Activated CD4-positive, CD25-positive, alpha-beta regulatory T cell (primary cell): ENCODE results near the gene EMP3.
"Not testable (repeated sequence)": the region's sequence is repeated elsewhere in the genome, so short reads cannot be mapped to it uniquely, and the experiment has no call there.

ENCODE experiments used
- DNase-seq, 4 experiments: peaks; one replicate each; lab custom pipeline; 2025; lab: John Stamatoyannopoulos, UW

EMP3 gene

DNA sequence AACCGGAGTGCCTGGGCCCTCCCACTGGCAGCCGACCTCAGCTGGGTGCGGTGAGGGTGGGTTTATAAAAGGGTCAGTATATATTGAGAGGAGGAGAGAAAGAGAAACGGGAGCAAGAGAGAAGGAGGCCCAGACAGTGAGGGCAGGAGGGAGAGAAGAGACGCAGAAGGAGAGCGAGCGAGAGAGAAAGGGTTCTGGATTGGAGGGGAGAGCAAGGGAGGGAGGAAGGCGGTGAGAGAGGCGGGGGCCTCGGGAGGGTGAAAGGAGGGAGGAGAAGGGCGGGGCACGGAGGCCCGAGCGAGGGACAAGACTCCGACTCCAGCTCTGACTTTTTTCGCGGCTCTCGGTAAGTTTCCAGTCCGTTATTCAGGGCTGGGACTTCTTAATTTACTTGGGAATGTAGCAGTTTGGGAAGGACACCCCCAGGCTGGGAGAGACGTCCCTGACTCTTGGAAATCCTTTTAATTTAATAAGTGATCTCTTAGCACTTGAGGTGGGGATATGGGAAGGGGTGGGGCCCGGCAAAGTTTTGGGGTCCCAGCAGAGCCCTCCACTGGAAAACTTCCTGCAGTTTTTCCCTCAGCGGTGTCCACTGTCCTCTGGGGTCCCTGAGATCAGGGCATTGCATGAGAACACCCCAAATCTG, at the start of gene EMP3:
Gene EMP3 (plus strand): TSS at position 288 of the 646 bp plus-strand sequence. CDS start 1,293 bp downstream, outside the sequence.
- peak; percentile 40 to 68 (median 56) for DNase-seq

DNA sequence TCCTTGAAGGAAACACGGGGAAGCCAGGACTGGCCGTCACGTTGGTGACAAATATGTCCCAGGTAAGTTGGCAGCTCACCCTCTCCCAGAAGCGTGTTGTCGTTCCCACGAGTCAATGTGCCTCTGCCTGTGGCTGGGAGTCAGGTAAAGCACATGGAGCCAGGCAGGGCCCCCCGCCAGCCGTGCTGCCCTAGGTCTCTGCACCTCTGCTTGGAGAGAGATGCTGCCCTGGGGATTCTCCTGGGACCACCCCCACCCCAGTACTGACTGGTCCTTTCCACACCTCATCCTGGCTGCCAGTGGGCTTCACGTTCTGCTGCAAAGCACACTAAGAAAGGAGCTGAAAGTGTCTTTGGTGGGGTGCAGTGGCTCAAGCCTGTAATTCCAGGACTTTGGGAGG, 45.6 kb upstream of the EMP3 start:
- no peak for DNase-seq

DNA sequence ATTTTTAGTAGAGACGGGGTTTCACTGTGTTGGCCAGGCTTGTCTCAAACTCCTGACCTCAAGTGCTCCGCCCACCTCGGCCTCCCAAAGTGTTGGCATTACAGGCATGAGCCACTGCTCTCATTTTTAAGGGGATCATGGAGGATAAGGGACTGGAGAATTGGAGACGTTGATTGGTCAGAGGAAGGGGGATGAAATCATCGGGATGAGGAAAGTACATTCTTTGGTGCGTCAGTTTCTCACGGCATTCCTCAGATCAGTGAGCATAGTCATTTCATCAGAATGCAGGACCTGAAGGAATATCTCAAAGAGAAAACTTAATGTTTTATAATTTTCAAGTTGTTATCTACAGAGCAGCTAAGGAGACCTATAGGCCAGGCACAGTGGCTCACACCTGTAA, 41.4 kb upstream of the EMP3 start:
- DNase-seq = no peak

GRCh38 chr19:48284896-48285295, 40.5 kb upstream of the EMP3 start:
- DNase-seq = no peak

DNA sequence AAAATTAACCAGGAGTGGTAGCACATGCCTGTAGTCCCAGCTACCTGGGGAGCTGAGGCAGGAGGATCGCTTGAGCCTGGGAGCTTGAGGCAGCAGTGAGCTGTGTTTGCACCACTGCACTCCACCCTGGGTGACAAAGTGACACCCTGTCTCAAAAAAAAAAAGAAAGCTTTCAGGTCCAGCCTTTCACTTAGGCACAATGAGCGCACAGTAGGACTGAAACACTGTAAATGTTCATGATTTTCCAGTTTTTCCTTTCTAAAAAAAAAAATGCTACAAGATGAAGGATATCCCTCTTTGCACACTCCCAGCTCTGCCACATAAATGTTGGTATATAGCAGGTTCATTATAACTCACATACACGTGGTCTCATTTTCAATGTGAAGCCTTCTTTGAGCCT, 37.6 kb upstream of the EMP3 start:
- DNase-seq = no peak

- no peak for DNase-seq
Measured at GRCh38 chr19:48290401-48290770, 35.0 kb upstream of the EMP3 start.

GRCh38 chr19:48290771-48291488, 34.4 kb upstream of the EMP3 start:
- peak; percentile 13 to 51 (median 36) for DNase-seq

GRCh38 chr19:48291489-48291815, 33.9 kb upstream of the EMP3 start:
- DNase-seq = not testable (repeated sequence)

DNA sequence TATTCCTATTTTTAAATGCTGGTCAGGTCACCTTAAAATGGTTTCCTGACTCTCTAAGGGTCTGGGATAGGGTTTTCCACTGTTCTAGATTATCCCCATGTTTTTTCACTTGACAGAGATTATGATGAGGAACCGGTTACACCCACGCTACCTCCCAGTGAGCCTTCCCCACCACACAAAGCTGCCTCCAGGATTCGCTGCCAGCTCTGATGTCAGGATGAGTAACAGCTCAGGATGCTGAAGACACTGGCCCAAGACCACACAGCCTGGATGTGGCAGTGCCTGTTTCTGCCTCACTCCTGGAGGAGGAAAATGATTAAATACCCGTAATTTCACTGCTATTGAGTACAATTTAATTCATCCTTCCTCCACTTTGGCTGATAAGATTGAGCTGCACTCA, 32.6 kb upstream of the EMP3 start:
- no peak for DNase-seq

DNA sequence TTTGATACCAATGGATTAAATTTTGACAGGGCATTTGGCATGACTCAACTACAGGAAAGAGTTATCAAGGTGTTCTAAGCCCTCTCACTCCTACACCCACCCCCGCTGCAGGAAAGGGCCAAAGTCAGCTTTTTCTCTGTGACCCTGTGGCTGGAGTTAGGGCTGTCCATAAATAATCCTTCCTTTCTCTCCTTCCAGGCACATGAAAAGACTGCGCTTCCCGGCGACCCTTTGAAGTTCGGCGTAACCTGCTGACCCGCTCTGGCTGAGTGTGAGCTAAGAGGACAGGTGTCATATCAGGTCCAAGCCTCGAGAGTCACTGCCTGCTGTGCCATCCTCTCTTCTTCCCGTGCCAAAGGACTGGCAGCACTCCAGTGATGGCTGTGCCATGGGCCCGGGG, 29.9 kb upstream of the EMP3 start:
- no peak for DNase-seq

DNA sequence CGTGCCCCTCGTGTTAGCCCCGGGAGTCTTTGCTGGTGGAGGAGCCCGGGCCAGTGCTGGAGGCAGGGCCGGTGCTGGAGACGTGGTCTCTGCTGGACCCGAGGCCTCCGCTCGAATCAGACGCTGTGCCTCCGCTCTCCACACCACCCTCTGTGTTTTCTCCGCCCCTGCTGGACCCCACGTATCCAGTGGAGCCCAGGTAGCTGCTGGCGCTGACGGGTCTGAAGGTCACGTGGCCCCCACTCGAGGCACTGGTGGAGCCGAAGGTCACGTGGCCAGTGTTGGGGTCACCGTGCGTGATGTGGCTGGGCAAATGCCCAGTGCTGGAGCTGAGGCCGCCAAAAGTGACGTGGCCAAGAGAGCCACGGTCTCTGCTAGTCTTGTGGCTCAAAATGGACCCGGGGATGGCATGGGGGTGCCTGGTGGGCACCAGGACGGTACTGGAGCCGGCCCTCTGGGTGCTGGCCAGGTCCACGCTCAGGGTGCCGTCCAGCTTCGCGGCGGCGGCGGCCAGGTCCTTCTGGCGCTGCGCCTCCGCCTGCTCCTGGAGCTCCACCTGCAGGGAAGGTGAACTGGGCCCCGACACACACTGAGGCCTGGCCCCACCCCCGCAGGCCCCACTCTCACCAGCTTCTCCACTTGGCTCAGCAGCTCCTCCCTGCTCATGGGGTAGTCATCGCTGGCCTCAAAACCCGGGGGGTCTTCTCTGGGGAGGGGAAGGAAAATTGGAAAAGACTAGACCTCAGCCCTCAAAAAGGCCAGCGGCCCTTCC, 28.2 kb upstream of the EMP3 start:
- no peak for DNase-seq

DNA sequence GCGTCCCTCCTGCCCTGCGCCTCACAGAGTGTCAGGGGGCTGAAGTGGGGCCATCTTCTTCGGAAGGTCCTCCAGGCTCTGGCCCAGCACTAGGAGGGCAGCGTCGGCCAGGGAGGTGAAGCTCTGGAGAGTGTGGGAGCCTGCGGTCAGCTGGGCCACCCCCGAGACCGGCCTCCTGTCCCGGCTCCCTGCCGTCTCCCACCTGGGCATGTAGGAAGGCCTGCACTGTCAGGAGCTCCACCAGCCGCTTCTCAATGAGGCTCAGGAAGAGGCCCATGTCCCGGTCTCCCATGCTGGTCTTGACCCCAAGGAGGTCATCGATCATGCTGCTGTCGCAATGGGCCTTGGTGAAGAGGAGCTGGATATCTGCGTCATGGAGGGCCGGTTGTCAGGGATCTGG, 27.4 kb upstream of the EMP3 start:
- no peak for DNase-seq

DNA sequence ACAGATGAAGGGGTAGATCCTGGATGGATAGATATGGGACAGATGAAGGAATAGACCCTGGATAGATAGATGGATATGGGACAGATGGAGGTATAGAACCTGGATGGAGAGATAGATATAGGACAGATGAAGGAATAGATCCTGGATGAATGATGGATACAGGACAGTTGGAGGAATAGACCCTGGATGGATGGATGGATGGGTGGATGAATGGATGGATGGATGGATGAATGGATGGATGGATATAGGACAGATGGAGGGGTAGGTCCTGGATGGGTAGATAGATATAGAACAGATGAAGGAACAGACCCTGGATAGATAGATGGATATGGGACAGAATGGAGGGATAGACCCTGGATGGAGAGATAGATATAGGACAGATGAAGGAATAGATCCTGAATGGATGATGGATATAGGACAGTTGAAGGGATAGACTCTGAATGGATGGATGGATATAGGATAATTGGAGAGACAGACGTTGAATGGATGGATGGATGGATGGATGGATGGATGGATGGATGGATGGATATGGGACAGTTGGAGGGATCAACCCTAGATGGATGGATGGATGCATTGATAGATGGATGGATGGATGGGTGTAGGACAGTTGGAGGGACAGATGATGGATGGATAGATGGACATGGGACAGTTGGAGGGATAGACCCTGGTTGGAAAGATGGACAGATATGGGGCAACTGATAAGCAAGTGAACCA, 23.3 kb upstream of the EMP3 start:
- no peak for DNase-seq

DNA sequence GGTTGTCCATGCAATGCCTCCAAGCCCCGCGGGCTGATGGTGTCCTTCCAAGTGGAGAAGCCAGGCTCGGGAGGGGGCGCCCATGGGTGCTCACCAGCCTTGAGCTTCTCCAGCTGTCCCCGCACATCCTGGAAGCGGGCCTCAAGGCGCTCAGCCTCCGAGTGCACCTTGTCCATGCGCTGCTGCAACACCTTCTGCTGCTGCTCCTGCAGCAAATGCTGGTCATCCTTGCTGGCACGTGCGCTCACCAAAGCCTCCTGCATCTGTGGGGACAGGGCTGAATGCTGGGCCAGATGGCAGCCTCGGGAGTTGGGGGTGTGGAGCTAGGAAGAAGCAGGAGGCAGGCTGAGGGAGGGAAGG, 22.8 kb upstream of the EMP3 start:
- no peak for DNase-seq

DNA sequence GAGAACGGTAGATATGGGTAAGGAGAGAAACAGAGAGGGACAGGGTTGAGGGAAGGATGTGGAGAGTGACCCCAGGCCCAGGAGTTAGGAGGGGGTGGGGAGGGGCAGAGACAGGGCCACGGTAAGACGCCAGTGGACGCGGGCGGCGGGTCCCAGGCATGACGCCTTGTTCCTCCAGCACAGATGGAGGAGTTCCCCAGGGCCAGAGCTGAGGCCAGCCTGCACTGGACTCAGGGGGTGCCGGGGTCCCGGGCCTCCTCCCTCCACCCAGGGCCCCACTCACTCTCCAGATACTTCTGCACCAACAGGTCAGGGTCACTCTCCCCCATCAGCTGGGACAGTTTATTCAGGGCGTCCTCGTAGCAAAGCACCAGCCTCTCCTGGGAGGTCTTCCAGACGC, 22.0 kb upstream of the EMP3 start:
- DNase-seq = no peak

GRCh38 chr19:48303866-48304265, 21.5 kb upstream of the EMP3 start:
- DNase-seq = no peak

DNA sequence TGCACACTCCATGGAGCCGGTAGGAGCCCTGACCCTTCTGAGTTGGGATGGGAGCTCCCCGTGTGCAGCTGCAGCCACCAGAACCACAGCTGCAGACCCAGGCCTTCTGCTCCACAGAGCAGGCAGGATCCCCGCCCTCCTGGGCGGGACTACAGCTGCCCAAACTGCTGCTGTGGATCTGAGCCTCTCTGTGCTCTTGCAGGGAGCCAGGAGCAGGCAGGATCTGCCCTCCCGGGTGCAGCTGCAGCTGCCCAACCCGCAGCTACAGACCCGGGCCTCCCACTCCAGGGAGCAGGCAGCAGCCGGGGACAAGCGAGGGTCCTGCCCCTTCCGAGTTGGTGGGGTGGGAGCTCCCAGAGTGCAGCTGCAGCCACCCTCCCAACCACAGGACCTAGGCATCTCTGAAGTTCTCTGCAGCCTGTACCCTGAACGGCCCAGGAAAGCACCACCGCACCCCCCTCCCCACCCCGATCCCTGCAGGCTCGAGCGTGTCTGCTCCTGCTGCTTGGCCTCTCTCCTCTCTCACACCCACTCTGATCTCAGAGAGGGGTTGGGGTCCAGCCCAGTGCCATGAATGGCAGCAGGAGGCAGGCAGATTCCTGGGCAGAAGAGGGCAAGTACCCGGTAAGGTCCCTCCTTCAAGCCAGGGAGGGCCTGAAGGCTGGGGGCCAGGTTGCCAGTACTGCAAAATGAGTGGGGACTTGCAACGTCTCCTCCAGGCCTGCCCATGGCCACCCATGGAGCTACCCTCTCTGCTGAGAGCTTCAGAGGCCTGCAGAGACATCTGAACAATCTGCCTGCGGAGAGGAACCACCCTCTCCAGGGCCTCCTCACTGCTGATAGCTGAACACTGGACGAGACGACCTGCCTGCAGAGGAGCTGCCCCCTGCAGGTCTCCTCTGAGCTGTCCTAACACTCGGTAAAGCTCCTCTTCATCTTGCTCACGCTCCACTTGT, 16.4 kb upstream of the EMP3 start:
- DNase-seq = no peak

GRCh38 chr19:48309731-48310130, 15.6 kb upstream of the EMP3 start:
- DNase-seq = not testable (repeated sequence)

GRCh38 chr19:48310227-48310626, 15.1 kb upstream of the EMP3 start:
- DNase-seq = no peak

DNA sequence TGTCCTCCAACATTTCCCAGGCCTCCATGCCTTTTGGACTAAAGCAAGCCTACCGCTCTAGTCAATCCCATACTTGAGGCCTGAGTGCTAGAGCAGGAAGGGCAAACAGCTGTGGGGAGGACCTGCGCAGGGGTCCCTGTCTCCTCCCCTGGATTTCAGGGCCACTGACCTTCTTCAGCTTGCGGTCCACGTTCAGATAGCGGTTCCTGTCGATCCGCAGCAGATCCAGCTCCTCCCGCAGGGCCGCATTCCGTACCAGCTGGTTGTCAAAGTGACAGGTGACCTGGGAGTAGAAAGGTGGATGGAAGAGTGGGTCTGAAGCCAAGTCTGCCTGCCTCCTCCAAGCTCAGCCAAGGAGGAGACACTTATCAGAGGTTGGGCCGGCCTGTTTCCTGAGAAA, 14.0 kb upstream of the EMP3 start:
- DNase-seq = no peak

- no peak for DNase-seq
Measured at GRCh38 chr19:48315712-48316111, 9.6 kb upstream of the EMP3 start.

DNA sequence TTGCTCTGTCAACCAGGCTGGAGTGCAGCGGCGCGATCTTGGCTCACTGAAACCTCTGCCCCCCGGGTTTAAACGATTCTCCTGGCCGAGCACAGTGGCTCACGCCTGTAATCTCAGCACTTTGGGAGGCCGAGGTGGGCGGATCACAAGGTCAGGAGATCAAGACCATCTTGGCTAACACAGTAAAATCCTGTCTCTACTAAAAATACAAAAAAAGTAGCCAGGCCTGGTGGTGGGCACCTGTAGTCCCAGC, 7.7 kb upstream of the EMP3 start:
- not testable (repeated sequence) for DNase-seq
